HG02981 (cell line): ENCODE data around the gene LPXN.

Experiments used
- ATAC-seq: cut with Tn5 transposase; IDR thresholded peaks from one replicate; pipeline ENCODE4 v1.9.1; 2021; ENCODE audit warnings: mild to moderate bottlenecking, moderate library complexity; ENCODE audit not compliant: unreplicated experiment

LPXN gene

DNA sequence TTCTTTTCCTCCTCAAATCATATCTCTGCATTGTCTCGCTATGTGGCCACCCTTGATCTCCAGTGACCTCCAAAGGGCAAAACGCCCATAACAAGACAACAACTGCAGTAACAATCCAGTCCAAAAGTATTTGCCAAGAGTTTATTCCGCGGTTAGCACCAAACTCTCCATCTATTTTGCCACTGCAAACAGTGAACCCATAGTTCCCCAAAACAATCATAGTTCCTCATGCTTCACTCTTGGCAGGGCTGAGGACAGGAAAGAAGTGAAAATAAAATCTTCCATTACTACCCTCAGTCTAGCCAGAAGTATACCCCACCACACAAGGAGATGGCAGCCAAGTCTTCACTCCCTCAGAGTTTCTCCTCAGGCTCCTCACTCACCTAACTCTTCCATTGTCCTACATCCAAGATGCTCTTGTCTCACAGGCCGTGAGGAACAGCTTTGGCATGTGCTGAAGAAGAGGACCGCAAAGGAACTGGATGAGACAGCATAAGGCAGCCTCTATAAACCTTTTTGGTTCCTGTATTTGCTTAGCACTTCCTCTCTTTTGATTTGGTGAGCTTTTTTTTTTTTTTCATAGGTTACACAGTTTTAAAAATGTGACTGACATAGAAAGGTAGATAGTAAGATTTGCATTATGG lies at the start of gene LPXN:
Gene LPXN (minus strand): TSS at position 480 of the 644 bp plus-strand sequence. CDS start 84 bp downstream, at position 396.
- no peak for ATAC-seq

DNA sequence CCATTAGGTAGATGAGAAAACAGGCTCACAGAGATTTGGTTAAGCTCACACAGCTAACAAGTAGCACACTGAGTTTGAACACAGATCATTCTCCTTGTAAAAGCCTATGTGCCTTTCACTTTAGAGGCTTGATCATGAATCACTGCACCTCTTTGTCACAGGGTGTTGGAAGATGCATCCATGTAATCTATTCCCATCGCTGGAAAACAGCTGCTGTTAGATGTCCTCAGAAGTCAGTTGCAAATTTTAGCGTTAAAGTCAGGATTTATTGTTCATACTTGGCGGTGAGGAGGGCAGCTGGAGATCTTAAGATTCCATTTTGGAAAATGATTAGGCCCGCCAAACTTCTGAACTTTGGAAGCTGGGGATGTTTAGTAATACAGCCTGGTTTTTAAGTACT lies 49.4 kb upstream of the LPXN start:
- no peak for ATAC-seq

DNA sequence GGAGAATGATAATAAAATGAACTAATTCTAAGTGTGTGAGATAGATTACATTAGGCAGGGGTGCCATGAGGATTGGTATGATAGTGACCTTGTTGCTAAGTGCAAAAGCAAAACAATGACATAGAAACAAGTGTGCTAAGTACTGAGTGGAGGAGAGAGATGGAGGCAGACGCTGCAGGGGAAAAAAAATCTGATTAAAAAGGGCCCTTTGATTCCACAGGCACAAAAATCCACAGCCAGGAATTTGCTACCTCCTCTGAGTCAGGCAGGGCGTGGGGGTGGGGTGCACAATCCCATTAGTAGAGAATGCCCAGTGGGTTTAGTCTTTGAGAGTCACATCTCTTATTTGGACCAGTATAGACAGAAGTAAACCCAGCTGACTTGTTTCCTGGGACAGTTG lies 46.7 kb upstream of the LPXN start, which contains the start of gene CNTF:
Gene CNTF (plus strand): TSS at position 322 of the 400 bp plus-strand sequence. CDS start 88 bp downstream, outside the sequence.
- ATAC-seq = no peak

DNA sequence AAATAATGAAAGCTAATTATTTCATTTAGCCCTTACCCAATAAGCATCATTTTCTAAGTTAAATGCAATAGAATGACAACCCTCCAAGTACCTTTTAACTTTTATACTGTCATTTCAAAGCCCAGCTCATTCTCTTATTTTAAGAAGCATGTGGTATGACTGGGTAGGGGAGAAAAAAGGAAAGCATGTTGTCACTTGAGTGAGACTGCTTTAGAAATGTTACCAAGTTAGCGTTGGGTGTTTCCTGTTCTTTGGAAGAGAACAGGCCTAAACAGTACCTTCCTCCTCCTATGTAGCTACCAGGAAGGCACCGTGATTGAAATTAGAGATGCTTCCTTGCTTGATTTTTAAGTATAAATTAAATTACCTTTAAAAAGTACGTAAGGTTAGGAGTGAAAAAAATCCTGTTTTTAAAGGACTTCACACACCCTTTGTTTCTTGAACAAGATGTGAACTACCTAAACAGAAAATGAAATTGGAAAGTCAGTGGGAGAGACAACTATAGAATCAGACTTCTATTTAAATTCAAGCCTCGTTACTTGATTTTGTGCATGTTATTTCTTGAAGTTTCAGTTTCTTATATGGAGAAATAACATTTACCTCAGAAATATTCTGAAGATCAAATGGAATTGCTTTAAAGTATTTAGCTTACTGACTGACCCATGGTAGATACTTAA lies 46.1 kb upstream of the LPXN start:
- ATAC-seq = no peak

DNA sequence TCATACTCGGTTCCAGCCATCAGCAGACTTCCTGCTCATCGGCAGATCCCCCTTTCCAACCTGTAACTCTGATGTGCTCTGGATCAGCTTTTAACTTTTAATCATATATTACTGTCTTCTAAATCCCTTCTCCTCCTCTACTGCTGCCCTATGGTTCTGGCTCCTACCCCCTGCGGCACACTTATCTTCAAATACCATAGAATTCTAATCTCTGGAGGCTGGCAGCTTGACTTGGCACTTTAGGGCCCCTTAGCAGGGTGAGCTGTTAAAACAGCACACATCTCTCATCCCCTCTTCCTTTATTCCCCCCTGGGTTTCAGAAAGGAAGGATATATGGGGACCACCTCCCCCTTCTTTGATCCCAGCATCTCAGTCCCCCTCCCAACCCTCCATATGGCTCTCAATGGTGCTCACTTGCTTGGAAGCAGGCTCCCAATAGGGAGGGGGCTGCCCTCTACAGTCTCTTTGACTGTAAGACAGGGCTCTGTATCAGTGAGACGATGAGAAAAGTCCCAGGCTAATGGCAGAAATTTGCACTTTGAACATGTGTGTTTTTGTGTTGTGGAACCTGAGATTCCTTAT lies 42.4 kb upstream of the LPXN start:
- ATAC-seq = no peak

DNA sequence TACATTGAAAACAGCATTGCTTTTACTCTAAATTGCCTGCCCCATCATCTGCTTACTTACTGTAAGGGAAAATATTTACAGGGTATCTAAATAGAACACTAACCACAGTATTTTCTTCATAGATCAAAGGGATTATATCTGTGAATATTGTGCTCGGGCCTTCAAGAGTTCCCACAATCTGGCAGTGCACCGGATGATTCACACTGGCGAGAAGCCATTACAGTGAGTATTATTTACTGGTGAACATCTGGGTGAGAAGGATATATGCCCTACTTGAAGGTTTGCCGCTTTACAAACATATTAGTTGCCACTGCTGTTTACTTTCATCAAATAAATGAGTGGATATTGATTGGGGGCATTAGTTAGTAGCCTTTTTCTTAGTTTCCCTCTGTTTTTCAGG lies 40.9 kb upstream of the LPXN start:
- no peak for ATAC-seq

DNA sequence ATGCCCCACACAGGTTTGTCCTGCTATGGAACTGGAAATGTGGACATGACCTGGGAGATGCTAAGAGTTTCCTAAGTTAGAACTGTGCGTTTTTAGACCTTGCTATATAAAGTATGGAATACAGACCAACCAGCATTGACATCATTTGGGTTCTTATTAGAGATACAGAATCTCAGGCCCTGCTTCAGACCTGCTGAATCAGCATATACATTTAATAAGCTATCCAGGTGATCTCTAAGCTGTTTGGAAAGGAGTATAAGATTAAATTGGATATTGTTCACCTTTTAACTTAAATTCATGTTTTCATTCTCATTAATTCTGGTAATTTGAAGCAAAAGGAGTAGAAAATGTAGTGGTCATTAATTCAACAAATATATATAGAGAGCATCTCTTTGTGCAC lies 39.9 kb upstream of the LPXN start:
- ATAC-seq = no peak

DNA sequence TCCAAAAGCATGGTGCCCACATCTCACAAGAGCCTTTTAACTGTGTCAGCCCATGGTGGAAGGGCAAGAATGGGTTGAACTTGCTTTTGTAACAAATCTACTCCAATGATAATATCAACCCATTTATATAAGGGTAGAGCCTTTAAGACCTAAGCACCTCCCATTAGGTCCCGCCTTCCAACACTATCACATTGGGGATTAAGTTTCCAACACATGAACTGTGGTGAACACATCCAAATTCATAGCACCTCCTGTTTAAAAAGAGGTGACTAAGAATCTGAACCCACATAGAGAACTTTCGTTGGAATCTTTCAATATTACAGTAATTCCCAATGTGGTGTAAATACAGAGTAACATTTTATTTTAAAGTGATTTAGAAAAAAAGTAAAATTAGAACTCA lies 37.6 kb upstream of the LPXN start:
- no peak for ATAC-seq

DNA sequence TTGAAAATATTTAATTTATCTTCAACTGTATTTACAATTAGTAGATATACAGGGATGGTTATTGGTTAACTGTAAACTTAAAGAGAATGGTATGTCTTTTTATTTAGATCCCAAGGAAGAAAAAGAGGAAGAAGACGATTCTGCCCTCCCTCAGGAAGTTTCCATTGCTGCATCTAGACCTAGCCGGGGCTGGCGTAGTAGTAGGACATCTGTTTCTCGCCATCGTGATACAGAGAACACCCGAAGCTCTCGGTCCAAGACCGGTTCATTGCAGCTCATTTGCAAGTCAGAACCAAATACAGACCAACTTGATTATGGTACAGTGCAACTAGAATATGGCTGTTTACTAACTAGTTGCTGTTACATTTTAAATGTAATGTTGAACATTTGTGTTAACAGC lies 34.1 kb upstream of the LPXN start:
- ATAC-seq = no peak

DNA sequence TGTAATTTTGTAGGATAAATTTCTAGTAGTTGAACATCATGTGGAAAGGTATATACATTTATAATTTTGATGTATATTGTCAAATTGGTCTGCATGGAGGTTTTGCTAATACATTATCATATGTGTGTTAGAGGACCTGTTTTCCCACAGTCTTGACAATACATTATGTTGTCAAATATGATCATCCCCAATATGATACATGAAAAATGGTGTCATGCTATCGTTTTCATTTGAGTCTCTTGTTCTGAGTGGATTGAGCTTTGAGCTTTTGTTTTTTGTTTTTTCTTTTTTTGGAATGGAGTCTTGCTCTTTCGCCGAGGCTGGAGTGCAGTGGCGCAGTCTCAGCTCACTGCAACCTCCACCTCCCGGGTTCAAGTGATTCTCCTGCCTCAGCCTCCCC lies 32.7 kb upstream of the LPXN start:
- no peak for ATAC-seq

DNA sequence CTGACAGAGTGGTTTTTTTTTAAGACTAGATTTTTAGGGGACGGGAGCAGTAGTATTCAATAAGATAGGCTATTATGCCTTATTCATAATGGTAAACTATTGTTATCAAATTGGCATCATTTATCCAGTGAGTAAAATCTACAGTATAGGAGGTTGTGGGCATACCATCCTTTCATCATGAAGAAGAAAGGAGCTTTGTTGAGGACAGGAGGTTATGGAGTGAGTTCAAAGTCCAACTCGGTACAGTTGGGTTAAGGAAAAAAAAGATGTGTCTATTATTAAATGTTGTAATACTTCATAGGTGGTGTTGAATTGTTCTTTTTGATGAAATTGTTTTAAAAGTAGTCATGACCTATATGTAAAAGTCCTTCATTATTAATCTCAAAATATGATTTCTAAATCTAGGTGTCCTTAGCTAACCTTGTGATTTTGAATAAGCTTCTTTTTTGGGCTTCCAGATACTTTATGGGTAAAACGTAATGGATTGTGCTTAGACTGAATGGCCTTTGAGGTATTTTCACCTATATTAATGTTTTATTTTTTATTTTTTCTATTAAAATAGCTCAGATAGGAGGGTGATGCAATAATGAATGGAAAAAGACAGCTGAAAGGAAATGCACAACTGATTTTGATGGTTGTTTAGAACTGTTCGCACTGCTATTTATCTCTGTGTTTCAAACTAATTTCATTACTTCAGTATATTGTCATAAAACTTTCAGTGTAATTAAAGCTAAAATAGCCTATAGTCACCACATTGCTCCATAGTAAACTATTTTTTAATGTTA lies 31.5 kb upstream of the LPXN start:
- no peak for ATAC-seq

DNA sequence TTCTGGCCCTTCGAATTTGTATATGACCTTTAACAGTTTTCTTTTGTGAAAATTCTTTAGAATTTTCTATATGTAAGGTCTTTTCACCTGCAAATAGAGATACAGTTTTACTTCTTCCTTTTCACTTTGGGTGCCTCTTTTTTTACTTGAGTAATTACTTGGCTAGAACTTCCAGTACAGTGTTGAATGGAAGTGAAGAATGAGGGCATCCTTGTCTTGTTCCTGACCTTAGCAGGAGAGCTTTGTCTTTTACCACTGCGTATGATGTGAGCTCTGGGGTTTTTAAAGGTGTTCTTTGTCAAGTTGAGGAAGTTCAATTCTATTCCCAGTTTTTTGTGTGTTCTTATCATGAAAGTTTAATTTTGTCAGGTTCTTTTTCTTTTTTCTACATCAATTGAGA lies 24.9 kb upstream of the LPXN start:
- ATAC-seq = no peak

DNA sequence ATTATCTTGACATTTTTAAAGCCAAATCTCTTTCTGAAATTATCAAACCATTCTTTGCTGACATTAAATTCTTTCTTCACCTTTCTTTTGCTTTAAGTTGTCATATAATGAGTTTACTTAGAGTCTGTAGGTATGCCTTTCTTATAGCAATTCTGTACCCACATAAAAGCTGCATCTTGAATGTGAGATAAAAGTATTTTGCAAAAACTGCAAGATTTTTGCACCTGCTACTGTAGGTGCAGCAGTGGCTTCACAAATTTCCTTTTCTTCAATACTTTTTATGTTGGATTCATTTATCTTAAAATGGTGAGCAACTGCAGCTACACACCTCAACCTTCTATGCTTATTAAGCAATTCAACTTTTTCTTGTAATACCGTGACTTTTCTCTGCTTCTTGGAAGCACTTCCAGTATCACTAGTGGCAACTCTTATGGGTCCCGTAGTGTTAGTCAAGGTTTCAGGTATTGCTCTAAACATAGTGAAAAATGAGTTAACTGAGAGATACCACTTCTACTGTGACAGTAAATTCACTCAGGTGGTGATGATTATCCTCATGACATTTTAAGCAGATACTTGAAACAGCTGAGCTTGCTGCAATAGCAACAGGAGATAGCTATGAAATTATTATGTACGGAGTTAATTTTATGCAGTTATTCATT lies 22.0 kb upstream of the LPXN start:
- no peak for ATAC-seq

DNA sequence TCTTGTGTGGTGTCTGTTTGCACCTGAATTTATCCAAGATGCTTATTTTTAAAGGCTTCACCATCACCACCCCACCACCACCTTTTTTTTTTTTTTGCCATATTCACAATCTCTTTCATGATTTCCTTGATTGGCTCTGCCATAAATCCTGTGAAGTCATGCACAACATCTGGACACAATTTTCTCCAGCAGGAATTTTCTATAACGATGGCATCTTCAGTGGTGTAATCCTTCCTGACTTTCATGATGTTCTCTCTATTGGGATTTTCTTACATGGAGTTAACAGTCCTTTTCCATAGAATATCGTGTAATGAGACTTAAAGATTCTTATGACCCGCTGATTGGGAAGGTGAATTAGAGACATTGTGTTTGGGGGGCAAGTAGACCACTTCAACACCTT lies 21.0 kb upstream of the LPXN start:
- no peak for ATAC-seq

DNA sequence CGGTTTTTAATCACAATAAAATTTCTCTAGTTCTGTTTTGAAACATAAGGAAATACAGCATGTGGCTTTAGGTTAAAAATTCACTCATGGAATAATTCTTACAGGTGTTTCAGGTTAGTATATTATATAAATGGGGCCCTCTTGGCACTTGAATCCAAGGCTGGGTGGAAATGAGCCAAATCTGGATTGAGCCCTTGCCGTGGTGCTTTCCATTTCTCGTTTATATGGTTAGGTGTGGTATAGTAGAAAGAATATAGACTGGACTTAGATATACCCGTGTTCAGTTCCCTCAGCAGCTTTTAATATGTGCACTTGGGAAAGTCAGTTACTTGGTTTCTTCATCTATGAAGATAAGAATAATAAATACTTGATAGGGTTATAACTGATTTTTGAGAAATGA lies 19.2 kb upstream of the LPXN start:
- ATAC-seq = no peak

DNA sequence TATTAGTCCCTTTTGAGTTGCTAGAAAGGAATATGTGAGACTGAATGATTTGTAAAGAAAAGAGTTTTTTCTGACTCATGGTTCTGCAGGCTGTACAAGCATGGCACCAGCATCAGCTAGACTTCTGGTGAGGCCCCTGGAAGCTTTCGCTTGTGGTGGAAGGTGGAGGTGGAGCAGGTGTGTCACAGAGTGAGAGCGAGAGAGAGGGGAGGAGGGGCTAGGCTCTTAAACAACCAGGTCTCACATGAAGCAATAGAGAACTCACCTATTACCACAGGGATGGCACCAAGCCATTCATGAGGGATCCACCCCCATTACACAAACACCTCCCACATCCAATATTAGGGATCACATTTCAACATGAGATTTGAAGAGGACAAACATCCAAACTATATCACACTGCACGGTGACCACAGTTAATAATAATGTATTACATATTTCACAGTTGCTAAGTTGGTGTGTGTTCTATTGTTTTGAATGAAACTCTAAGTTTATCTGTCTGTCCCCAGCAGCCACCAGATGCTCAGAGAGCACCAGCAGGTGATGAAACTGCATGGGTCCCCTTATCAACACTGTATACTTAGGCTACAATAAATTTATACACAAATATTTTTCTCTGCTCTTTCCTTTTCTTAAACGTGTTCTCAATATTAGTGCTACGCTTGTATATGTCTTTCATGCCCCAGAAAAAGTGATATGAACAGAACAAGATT lies 17.3 kb upstream of the LPXN start:
- no peak for ATAC-seq

DNA sequence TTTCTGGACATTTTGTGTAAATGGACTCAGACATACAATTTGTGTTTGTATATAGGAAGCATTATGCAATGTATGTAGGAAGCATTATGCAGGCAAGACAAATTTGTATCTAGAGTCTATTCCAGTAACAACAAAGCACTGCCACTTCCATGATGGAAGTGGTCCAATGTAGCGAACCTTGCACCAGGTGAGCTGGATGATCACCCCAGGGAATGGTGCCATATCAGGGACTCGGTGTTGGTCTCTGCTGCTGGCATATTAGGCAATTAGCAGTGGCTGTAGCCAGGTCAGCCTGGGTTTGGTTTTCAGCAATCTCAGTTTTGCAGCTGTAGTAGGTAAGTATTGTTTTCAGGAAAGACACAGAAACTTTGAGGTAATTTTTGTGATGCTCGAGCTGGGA lies 16.0 kb upstream of the LPXN start:
- no peak for ATAC-seq

DNA sequence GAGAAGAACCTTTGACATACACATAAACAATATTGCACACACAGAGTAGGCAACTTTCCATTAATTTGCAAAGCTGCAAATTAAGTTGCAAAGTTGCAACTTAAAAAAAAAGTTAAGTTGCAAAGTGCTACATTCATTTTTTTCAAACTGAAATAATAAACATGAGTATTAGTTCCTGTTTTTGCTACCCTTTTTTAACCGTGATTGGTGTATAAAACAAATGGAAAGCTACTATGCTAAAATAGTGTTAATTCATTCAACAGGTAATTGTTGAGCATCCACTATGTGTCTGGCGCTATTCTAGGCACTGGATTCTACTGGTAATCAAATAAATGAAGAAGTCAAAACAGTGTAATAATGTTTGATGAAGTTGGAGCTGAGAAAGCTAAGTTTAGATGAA lies 11.3 kb upstream of the LPXN start:
- no peak for ATAC-seq

DNA sequence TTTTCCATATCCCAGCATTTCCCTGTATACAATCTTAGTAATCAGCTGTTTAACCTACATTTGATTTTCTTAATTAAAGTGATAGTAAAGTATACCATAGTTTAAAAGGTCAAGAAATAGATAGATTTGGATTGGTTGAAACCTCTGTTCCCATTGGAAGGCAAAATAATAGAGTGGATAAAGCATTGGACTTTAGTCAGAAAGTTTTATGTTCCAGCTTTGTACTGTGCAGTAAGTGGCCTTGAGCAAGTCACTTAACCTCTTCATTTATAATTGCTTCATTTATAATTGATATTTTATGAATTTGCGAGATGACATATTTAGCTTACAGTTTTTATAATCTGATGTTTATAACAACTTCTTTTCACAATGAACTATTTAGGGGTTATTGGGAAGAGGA lies 6.8 kb upstream of the LPXN start:
- no peak for ATAC-seq

DNA sequence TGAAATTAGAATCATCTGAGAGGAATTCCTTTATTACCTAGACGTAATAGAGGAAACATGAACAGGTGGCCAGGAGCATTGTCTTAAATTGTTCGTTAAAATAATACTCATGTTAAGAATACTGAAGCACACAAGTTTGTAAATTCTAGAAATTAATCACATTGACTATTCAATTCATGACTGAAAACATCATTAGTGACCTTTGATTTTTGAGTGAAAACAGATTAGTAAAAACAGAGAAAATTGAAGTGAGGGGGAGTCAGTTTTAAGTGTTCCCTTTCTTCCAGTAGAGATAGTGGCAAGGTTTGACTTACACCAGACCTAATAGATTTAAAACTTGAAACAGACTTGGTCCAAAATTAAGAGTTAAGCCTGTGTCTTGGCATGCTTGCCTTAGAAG lies 4.7 kb upstream of the LPXN start:
- no peak for ATAC-seq
